ENCODE measurements around the gene CAMSAP3.

The CAMSAP3 gene

DNA sequence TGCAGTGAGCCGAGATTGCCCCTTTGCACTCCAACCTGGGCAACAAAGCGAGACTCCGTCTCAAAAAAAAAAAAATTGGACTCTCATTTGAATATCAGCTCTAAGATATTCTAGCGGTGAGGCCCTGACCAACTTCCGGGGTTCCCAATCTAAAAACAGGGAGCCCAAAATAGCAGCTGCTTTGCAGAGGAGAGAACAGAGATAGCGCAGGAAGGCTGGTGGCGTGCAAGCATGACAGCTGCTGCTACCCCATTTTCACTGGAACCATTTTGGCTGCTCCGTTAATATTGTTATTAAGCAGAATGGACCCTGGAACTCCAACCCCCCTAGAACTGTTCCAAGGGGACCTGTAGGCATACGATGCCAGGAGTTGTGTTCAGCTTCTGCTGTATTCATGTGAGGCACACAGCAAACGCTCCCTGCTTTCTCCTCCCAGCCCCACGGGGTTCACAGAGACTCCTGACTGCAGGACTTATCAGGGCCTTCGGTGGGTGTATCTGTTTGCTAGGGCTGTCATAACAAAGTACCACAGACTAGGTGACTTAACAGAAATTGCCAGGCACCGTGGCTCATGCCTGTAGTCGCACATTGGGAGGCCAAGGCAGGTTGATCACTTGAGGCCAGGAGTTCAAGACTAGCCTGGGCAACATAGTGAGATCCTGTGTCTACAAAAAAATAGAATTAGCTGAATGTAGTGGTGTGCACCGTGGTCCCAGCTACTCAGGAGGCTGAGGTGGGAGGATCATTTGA is 52.8 kb downstream of the CAMSAP3 start:
- no peak for DNase-seq (ENCODE audit: low read depth in 2 of 2)

- no peak for DNase-seq (ENCODE audit: low read depth in 2 of 2)
Observed at GRCh38 chr19:7650148-7650547, 54.5 kb downstream of the CAMSAP3 start.

GRCh38 chr19:7652061-7652641 is 56.5 kb downstream of the CAMSAP3 start:
- DNase-seq (ENCODE audit: low read depth in 2 of 2) = peak; percentile 59 to 64

- DNase-seq (ENCODE audit: low read depth in 2 of 2) = no peak
Observed at GRCh38 chr19:7654401-7654800, 58.7 kb downstream of the CAMSAP3 start.

- DNase-seq (ENCODE audit: low read depth in 2 of 2) = no peak
Observed at GRCh38 chr19:7655581-7655980, 59.9 kb downstream of the CAMSAP3 start.

GRCh38 chr19:7657131-7657751 is 61.6 kb downstream of the CAMSAP3 start:
- no peak for DNase-seq (ENCODE audit: low read depth in 2 of 2)

GRCh38 chr19:7658219-7658686 is 62.6 kb downstream of the CAMSAP3 start:
- DNase-seq (ENCODE audit: low read depth in 2 of 2) = no peak

DNA sequence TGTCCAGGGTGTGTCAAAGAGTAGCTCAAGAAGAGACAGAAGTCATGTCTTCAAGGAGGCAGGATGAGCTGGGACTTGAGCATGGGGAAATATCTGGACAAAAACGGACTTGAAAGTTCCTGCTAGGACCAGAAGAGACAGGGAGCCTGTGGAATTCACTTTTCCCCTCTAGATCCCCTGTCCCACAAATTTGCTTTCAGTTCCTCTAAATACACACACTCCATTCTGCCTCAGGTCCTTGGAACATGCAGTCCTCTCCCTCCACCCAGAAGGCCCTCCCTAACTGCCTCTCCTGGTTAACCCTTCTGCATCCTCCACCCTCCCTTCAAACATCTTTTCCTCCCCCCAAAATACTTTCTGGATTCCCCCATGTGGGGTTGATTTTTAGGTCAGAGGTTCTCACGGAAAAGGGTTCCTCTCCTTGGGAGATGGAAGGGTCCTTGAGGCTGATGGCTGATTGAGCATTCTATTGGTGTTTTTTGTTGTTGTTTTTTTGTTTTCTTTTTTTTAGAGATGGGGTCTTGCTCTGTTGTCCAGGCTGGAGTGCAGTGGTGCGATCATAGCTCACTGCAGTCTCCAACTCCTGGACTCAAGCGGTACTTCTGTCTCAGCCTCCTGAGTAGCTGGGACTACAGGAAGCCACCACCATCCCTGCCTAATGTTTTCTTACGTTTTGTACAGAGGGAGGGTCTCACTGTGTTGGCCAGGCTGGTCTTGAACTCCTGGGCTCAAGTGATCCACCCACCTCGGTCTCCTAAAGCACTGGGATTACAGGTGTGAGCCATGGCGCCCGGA is 66.3 kb downstream of the CAMSAP3 start:
- no peak for DNase-seq (ENCODE audit: low read depth in 2 of 2)

- no peak for DNase-seq (ENCODE audit: low read depth in 2 of 2)
Observed at GRCh38 chr19:7662657-7663056, 67.0 kb downstream of the CAMSAP3 start.

GRCh38 chr19:7663706-7664105 is 68.0 kb downstream of the CAMSAP3 start:
- no peak for DNase-seq (ENCODE audit: low read depth in 2 of 2)

GRCh38 chr19:7665076-7665475 is 69.4 kb downstream of the CAMSAP3 start:
- no peak for DNase-seq (ENCODE audit: low read depth in 2 of 2)
